Activated T-helper 2 cell treated with anti-CD3 and anti-CD28 coated beads, Interferon-gamma antibody, Interleukin-2, Interleukin-4, amounts not matched to agents 10 μg/mL and 5 μg/mL and 100 μg/mL, durations not matched to agents 14 hours and 24 hours and 36 hours (primary cell): Measurements from ENCODE around the gene SH2D7. TPM values are rescaled to one million over a fixed set of nuclear protein-coding genes. Genes with fewer than 3 reads are reported as not detected.
"Not testable (repeated sequence)": the region's sequence is repeated elsewhere in the genome, so short reads cannot be mapped to it uniquely, and the experiment has no call there.

Experiments used
- DNase-seq: peaks from one replicate; pipeline ENCODE4 v3.0.0; 2021; ENCODE audit warnings: low spot score
- H3K27ac Mint-ChIP-seq: one replicate; pipeline ENCODE4 v1.8.0; 2021; ENCODE audit warnings: mixed read lengths
- H3K27me3 Mint-ChIP-seq: one replicate; pipeline ENCODE4 v1.8.0; 2021; ENCODE audit warnings: low read depth, mixed read lengths
- H3K36me3 Mint-ChIP-seq: one replicate; pipeline ENCODE4 v1.8.0; 2021; ENCODE audit warnings: low read depth, mixed read lengths
- H3K4me1 Mint-ChIP-seq: one replicate; pipeline ENCODE4 v1.8.0; 2021; ENCODE audit warnings: low read depth, mixed read lengths
- H3K4me3 Mint-ChIP-seq: one replicate; pipeline ENCODE4 v1.8.0; 2021; ENCODE audit warnings: low read depth, mild to moderate bottlenecking, moderate library complexity, mixed read lengths
- H3K9me3 Mint-ChIP-seq: one replicate; pipeline ENCODE4 v1.8.0; 2021; ENCODE audit warnings: mixed read lengths
- intact Hi-C: fragments of 100-400 bp; cut with micrococcal nuclease; formaldehyde crosslinking; loops from one replicate; pipeline ENCODE4 v1.15.1; 2023
- total RNA-seq: library from RNA; stranded (reverse); gene quantifications from 2 replicates; pipeline ENCODE4 v1.2.3, GENCODE V29; 2022

The SH2D7 gene
- total RNA-seq, 1 donor from 2014 or later, result not detected

DNA sequence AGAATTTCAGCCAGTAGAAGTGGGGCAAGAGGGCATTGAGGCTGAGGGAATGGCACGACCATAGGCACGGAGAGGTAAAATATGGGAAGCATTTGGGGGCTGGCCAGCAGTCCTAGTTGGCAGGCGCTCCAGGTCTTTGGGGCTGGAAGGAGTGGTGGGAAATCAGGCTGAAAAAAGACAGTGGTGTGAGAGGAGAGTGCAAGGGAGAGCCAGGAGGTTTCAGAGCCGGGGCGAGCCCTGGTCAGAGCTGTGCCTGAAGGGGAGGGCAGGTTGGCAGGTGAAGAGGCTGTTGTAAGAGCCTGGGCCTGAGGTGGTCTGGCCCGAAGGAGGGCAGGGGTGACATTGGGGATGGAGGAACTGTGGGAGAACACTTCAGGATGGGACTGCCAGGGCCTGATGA lies 55.2 kb downstream of the SH2D7 start:
- no peaks in the 10 kb centered on the region for H3K9me3 Mint-ChIP-seq
- peak overlapping the region; percentile 61 for H3K4me3 Mint-ChIP-seq
- DNase-seq, result no peak
- H3K27me3 Mint-ChIP-seq, result no peaks in the 10 kb centered on the region
- intact Hi-C loops, result no loop called here
- H3K4me1 Mint-ChIP-seq, result peaks cover 31% of the 10 kb centered on the region
- peaks cover 11% of the 10 kb centered on the region for H3K36me3 Mint-ChIP-seq
- no peak overlapping the region for H3K27ac Mint-ChIP-seq

GRCh38 chr15:78148392-78149067 lies 56.2 kb downstream of the SH2D7 start:
- peak overlapping the region; percentile 84 for H3K27ac Mint-ChIP-seq
- intact Hi-C loops, result loop anchor here (1.0 to 2.0 kb wide), 2 partner anchors 17 to 36 kb away; partner anchors contain the start of gene CIB2
- H3K4me3 Mint-ChIP-seq, result peak overlapping the region; percentile 93
- peaks cover 39% of the 10 kb centered on the region for H3K4me1 Mint-ChIP-seq
- no peak for DNase-seq
- no peaks in the 10 kb centered on the region for H3K9me3 Mint-ChIP-seq
- H3K36me3 Mint-ChIP-seq, result peaks cover 20% of the 10 kb centered on the region
- no peaks in the 10 kb centered on the region for H3K27me3 Mint-ChIP-seq

DNA sequence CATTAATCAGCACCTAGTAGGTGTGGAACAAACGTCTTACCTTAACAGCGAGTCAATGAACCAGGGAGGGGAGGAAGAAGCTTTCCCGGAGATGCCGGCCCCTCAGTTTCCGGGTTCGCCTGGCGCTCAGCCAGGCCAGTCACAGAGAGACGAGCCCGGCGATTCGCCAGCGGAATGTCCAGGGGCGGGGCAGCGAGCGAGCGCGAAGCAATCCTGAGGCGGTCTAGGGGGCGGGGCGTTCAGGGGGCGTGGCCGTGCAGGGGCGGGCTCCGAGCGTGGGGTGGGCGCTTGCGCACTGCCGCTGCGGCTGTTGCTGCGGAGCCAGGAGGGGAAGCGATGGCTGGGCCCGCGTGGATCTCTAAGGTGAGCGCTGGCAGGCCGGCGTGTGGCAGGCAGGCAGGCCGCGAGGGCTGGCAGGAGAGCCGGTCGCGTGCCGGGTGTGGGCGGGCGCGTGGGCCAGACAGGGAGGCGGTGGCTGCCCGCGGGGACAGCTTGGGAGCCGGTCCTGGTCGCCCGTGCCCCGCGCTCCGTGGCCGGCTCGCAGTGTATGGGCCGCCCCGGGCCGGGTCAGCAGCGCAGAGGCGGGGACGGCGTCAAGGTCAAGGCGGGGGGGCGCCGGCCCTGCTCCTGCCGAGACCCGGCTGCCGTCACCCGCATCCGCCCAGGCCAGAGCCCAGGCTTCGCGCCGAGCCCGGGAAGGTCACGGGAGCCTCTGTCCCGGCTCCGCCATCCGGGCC lies 56.9 kb downstream of the SH2D7 start, which contains the start of gene IDH3A:
Gene IDH3A, plus strand, starts transcription at position 295 of the 737 bp plus-strand sequence. Its CDS starts 42 bp downstream, at position 337.
- peak within 1 kb of the TSS; percentile 84 for H3K27ac Mint-ChIP-seq
- peak; percentile 98 for DNase-seq
- H3K9me3 Mint-ChIP-seq, result no peaks in the 10 kb centered on the region
- peaks cover 20% of the 10 kb centered on the region for H3K36me3 Mint-ChIP-seq
- H3K4me1 Mint-ChIP-seq, result peaks cover 39% of the 10 kb centered on the region
- no peaks in the 10 kb centered on the region for H3K27me3 Mint-ChIP-seq
- intact Hi-C loops, result loop anchor here (1.0 to 2.0 kb wide), 2 partner anchors 18 to 36 kb away; partner anchors contain the start of gene CIB2
- peak within 1 kb of the TSS; percentile 93 for H3K4me3 Mint-ChIP-seq

GRCh38 chr15:78149805-78150751 lies 57.7 kb downstream of the SH2D7 start:
- DNase-seq, result no peak
- Mint-ChIP-seq H3K27ac (peak overlapping the region; percentile 81), H3K36me3 (peaks cover 20% of the 10 kb centered on the region), H3K4me1 (peaks cover 39% of the 10 kb centered on the region), H3K9me3 (no peaks in the 10 kb centered on the region), H3K4me3 (peak overlapping the region; percentile 93), H3K27me3 (no peaks in the 10 kb centered on the region)
- intact Hi-C loops, result loop anchor here (1.0 to 10.0 kb wide), 3 partner anchors 19 to 285 kb away; partner anchors contain the start of genes CIB2 and IREB2

DNA sequence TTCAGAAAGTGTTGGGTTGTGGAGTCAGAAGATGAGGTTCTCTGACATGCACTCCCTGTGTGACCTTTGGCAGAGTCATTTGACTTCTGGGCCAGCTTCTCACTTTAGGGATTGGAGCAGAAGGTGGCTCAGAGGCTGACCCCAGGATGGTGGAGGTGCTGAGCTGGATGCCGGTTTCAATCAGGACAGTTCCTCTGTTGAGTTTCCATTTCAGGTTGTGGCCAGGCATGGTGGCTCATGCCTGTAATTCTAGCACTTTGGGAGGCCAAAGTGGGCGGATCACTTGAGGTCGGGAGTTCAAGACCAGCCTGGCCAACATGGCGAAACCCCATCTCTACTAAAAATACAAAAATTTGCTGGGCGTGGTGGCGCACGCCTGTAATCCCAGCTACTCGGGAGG lies 58.7 kb downstream of the SH2D7 start:
- not testable (repeated sequence) for H3K9me3 Mint-ChIP-seq, H3K27me3 Mint-ChIP-seq, DNase-seq
- H3K27ac Mint-ChIP-seq, result peak overlapping the region; percentile 7
- intact Hi-C loops, result loop anchor here (10.0 kb wide), 1 partner anchor 284 kb away; the partner anchor contains the start of gene IREB2
- peak overlapping the region; percentile 93 for H3K4me3 Mint-ChIP-seq
- H3K4me1 Mint-ChIP-seq, result peaks cover 39% of the 10 kb centered on the region
- H3K36me3 Mint-ChIP-seq, result peaks cover 25% of the 10 kb centered on the region

Other genes with a start within 250 kb of the SH2D7 start
- 55.0 and 63.5 TPM in 2 replicates for gene TBC1D2B, start 14.8 kb upstream of the SH2D7 start, total RNA-seq
- gene CIB2, start 38.9 kb downstream of the SH2D7 start, total RNA-seq, result 1.8 and 2.2 TPM in 2 replicates
- gene IDH3A, start 56.8 kb downstream of the SH2D7 start, total RNA-seq, result 132 and 152 TPM in 2 replicates
- 0.64 and 0.96 TPM in 2 replicates for gene ACSBG1, start 142.0 kb downstream of the SH2D7 start, total RNA-seq
- gene DNAJA4, start 172.0 kb downstream of the SH2D7 start, total RNA-seq, result 57.4 and 60.0 TPM in 2 replicates
- 51.2 and 51.8 TPM in 2 replicates for gene SKIC8, start 207.0 kb downstream of the SH2D7 start, total RNA-seq
- gene CRABP1, start 247.8 kb downstream of the SH2D7 start, total RNA-seq, result 0.57 TPM in 1 of 2 replicates, not detected in the other